K562 (cell line): ENCODE data around the gene CFD. TPM values are rescaled to one million over a fixed set of nuclear protein-coding genes. Genes with fewer than 3 reads are reported as not detected.
A peak's percentile ranks its signal among the peaks of the same experiment; 100 is the strongest.

Experiments
- BMI1 ChIP-seq: fragments of 150-350 bp; IDR thresholded peaks from 2 replicates; pipeline ENCODE4 v1.6.1; 2014; ENCODE audit warnings: low read length
- GATAD2A ChIP-seq: fragments of 450-650 bp; IDR thresholded peaks from 2 replicates; pipeline ENCODE4 v1.6.1; 2017
- REST ChIP-seq, 2 experiments: fragments of 450-650 bp; formaldehyde crosslinking in 1 of 2; IDR thresholded peaks; 2 replicates each; pipeline versions ENCODE4 v1.4.0 to v1.6.1; 2014 to 2020; ENCODE audit warnings: mild to moderate bottlenecking in 2 of 2, borderline replicate concordance in 1 of 2, low read depth in 1 of 2
- TAF15 ChIP-seq: fragments of 200-400 bp; formaldehyde crosslinking; IDR thresholded peaks from 2 replicates; pipeline ENCODE4 v1.6.1; 2017; ENCODE audit warnings: mild to moderate bottlenecking, low read depth, low read length, moderate library complexity
- THRB ChIP-seq: fragments of 450-650 bp; formaldehyde crosslinking; conservative IDR thresholded peaks from 2 replicates; pipeline ENCODE4 v1.4.0; 2022; ENCODE audit warnings: mild to moderate bottlenecking, missing genetic modification characterization
- ZNF398 ChIP-seq: fragments of 250-450 bp; sonication (Bioruptor Pico); IDR thresholded peaks from 2 replicates; pipeline ENCODE4 v1.8.0; 2021; ENCODE audit warnings: moderate library complexity, mild to moderate bottlenecking, inconsistent platforms
- ZNF445 ChIP-seq: fragments of 250-450 bp; sonication (Bioruptor Pico); IDR thresholded peaks from 2 replicates; pipeline ENCODE4 v1.4.0; 2020; ENCODE audit warnings: low read depth, mild to moderate bottlenecking, moderate library complexity
- polyA plus RNA-seq, 8 experiments: library from polyadenylated mRNA; depleted of rRNA in 4 of 8; stranded (reverse) in 5 of 8; unstranded in 3 of 8; fragments of >200 nt; fragmentation: Nextera tagmentation in 2 of 8; fragmentation: Illumina TruSeq in 1 of 8; extraction: Ambion mirVana in 2 of 8; extraction: Trizol in 1 of 8; gene quantifications; 2 replicates each; pipeline versions ENCODE4 v1.2.1 to v1.2.3, GENCODE V29; 2011 to 2014; ENCODE audit warnings: inconsistent platforms in 1 of 8, missing spikeins in 1 of 8
- total RNA-seq, 7 experiments: library from RNA; depleted of rRNA in 6 of 7; stranded (reverse); fragments of >200 nt in 6 of 7; fragmentation: Illumina TruSeq in 2 of 7; extraction: Trizol in 2 of 7; gene quantifications; 2 replicates each; pipeline versions ENCODE4 v1.2.1 to v1.2.3, GENCODE V29; 2011 to 2021; ENCODE audit warnings: low replicate concordance in 1 of 7
- TF ChIP-seq, protein P1 (sequence below): sonication (generic); formaldehyde crosslinking; IDR thresholded peaks from 2 replicates; pipeline ENCODE4 v1.8.0; 2022; ENCODE audit warnings: mild to moderate bottlenecking, missing genetic modification reagents, borderline replicate concordance
- TF ChIP-seq, protein P2 (sequence below): sonication (generic); formaldehyde crosslinking; IDR thresholded peaks from 2 replicates; pipeline ENCODE4 v1.8.0; 2022; ENCODE audit warnings: missing genetic modification reagents, mild to moderate bottlenecking, borderline replicate concordance
- TF ChIP-seq, protein P3 (sequence below): fragments of 200-800 bp; sonication (Bioruptor generic); IDR thresholded peaks from 2 replicates; pipeline ENCODE4 v1.6.1; 2017; ENCODE audit warnings: missing genetic modification characterization, missing compliant biosample characterization

CFD gene
- total and polyA plus RNA-seq, 9 of the 15 experiments (the other 6 are each of a cell fraction or from before 2014, with no cell fraction given) = 0.52 to 59.4 (median 7.6) TPM

- TF ChIP-seq REST (IDR thresholded peaks at IDR 0.05; ENCODE audit: borderline replicate concordance) = no peak
- no peak for TF ChIP-seq REST (CRISPR knock-in tag; IDR thresholded peaks at IDR 0.05; ENCODE audit: low read depth)
- no peak for TF ChIP-seq GATAD2A
- TF ChIP-seq, protein P1, sequence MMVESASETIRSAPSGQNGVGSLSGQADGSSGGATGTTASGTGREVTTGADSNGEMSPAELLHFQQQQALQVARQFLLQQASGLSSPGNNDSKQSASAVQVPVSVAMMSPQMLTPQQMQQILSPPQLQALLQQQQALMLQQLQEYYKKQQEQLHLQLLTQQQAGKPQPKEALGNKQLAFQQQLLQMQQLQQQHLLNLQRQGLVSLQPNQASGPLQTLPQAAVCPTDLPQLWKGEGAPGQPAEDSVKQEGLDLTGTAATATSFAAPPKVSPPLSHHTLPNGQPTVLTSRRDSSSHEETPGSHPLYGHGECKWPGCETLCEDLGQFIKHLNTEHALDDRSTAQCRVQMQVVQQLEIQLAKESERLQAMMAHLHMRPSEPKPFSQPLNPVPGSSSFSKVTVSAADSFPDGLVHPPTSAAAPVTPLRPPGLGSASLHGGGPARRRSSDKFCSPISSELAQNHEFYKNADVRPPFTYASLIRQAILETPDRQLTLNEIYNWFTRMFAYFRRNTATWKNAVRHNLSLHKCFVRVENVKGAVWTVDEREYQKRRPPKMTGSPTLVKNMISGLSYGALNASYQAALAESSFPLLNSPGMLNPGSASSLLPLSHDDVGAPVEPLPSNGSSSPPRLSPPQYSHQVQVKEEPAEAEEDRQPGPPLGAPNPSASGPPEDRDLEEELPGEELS (CRISPR knock-in tag) = no peak
- no peak for TF ChIP-seq TAF15
- no peak for TF ChIP-seq BMI1
- no peak for TF ChIP-seq ZNF398 (CRISPR knock-in tag)
- TF ChIP-seq, protein P2, sequence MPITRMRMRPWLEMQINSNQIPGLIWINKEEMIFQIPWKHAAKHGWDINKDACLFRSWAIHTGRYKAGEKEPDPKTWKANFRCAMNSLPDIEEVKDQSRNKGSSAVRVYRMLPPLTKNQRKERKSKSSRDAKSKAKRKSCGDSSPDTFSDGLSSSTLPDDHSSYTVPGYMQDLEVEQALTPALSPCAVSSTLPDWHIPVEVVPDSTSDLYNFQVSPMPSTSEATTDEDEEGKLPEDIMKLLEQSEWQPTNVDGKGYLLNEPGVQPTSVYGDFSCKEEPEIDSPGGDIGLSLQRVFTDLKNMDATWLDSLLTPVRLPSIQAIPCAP (CRISPR knock-in tag) = no peak
- TF ChIP-seq ZNF445 (CRISPR knock-in tag) = no peak
- TF ChIP-seq, protein P3, sequence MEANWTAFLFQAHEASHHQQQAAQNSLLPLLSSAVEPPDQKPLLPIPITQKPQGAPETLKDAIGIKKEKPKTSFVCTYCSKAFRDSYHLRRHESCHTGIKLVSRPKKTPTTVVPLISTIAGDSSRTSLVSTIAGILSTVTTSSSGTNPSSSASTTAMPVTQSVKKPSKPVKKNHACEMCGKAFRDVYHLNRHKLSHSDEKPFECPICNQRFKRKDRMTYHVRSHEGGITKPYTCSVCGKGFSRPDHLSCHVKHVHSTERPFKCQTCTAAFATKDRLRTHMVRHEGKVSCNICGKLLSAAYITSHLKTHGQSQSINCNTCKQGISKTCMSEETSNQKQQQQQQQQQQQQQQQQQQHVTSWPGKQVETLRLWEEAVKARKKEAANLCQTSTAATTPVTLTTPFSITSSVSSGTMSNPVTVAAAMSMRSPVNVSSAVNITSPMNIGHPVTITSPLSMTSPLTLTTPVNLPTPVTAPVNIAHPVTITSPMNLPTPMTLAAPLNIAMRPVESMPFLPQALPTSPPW (CRISPR knock-in tag) = peak; percentile 44; the same call in 1 of the 2 replicates
- TF ChIP-seq THRB (CRISPR knock-in tag) = no peak
These were observed 16.2 kb upstream of the CFD start (continued) for GRCh38 chr19:843180-843835.
